HepG2 (cell line): Measurements from ENCODE around the gene RPL27A. TPM values are rescaled to one million over a fixed set of nuclear protein-coding genes. Genes with fewer than 3 reads are reported as not detected.
A peak's percentile ranks its signal among the peaks of the same experiment; 100 is the strongest.

ENCODE experiments used
- ATAC-seq: fragments of 200-7000 bp; cut with Tn5 transposase; 3 replicates; pipeline ENCODE4 v1.9.1; 2020; ENCODE audit warnings: mild to moderate bottlenecking, moderate library complexity
- BruUV-seq: library from RNA; stranded (reverse); fragments of 400-500 nt; replicated peaks from 2 replicates; lab custom pipeline; 2021; lab: Mats Ljungman, UMichigan
- CTCF ChIA-PET: fragments of 300-600 bp; formaldehyde crosslinking; extraction: SDS; loops from one replicate; lab custom pipeline; 2021; ENCODE audit warnings: low total read pairs, inconsistent platforms, low intra/inter-chr PET ratio; lab: Yijun Ruan, JAX
- POLR2A ChIA-PET: fragments of 350-600 bp; sonication (Branson Sonifier 250); formaldehyde crosslinking; loops from one replicate; lab custom pipeline; 2020; ENCODE audit warnings: antibody characterized with exemption, inconsistent platforms; lab: Yijun Ruan, JAX
- DNase-seq: peaks from one replicate; pipeline ENCODE4 v3.0.0-alpha.2; 2015; ENCODE audit warnings: low spot score
- FAIRE-seq: peaks from 3 replicates; lab custom pipeline; 2011; peaks lifted over from hg19 to GRCh38; lab: Jason Lieb, UNC
- H2AFZ ChIP-seq: one replicate; pipeline ENCODE4 v1.6.1; 2011; ENCODE audit warnings: low read length, inconsistent platforms
- H3K27ac ChIP-seq: fragments of 300-600 bp; 3 replicates; pipeline ENCODE4 v1.8.0; 2011; ENCODE audit warnings: mixed run types, mild to moderate bottlenecking, mixed read lengths, low read length, inconsistent platforms; ENCODE audit not compliant: insufficient read depth; ENCODE audit errors: extremely low read length
- H3K27me3 ChIP-seq, 2 experiments: fragments of 200-600 bp in 1 of 2; 2 replicates in 1 of 2; 3 replicates in 1 of 2; pipeline versions ENCODE4 v1.6.0 to v1.8.0; 2011; ENCODE audit warnings: low read length in 2 of 2, mild to moderate bottlenecking in 2 of 2, moderate library complexity in 2 of 2, inconsistent platforms in 1 of 2; ENCODE audit not compliant: insufficient read depth in 2 of 2, control insufficient read depth in 1 of 2
- H3K36me3 ChIP-seq, 2 experiments: fragments of 200-600 bp in 1 of 2; replicated peaks in 1 of 2; 2 replicates in 1 of 2; 3 replicates in 1 of 2; pipeline versions ENCODE4 v1.5.1 to v1.8.0; 2011; ENCODE audit warnings: low read length in 2 of 2, inconsistent platforms in 1 of 2; ENCODE audit not compliant: insufficient read depth in 2 of 2, control insufficient read depth in 1 of 2
- H3K4me1 ChIP-seq: 2 replicates; pipeline ENCODE4 v1.5.1; 2012; ENCODE audit warnings: low read length, inconsistent platforms; ENCODE audit not compliant: insufficient read depth
- H3K4me2 ChIP-seq: 2 replicates; pipeline ENCODE4 v1.6.0; 2011; ENCODE audit warnings: low read depth, low read length, inconsistent platforms
- H3K4me3 ChIP-seq, 3 experiments: fragments of 200-600 bp in 1 of 3; sonication (generic), shearing (Covaris generic) in 1 of 3; replicated peaks in 1 of 3; 2 replicates each; pipeline ENCODE4 v1.5.1; 2011 to 2016; ENCODE audit warnings: low read length in 3 of 3, inconsistent platforms in 2 of 3, low read depth in 2 of 3, mild to moderate bottlenecking in 2 of 3, control low read depth in 1 of 3, mixed read lengths in 1 of 3; ENCODE audit not compliant: insufficient read depth in 1 of 3
- H3K79me2 ChIP-seq: one replicate; pipeline ENCODE4 v1.6.1; 2011; ENCODE audit warnings: low read length, inconsistent platforms; ENCODE audit not compliant: insufficient read depth
- H3K9ac ChIP-seq: 2 replicates; pipeline ENCODE4 v1.6.0; 2011; ENCODE audit warnings: mild to moderate bottlenecking, low read depth, low read length, inconsistent platforms; ENCODE audit not compliant: insufficient read depth
- H3K9me3 ChIP-seq: 2 replicates; pipeline ENCODE4 v1.5.1; 2012; ENCODE audit warnings: mild to moderate bottlenecking, low read length
- H4K20me1 ChIP-seq: 2 replicates; pipeline ENCODE4 v1.6.0; 2011; ENCODE audit warnings: inconsistent platforms, mild to moderate bottlenecking, low read length, moderate library complexity; ENCODE audit not compliant: insufficient read depth
- HNF1A ChIP-seq, 2 experiments: sonication (generic) in 1 of 2; formaldehyde crosslinking in 1 of 2; IDR thresholded peaks; 2 replicates each; pipeline versions ENCODE4 v1.4.0 to v1.6.1; 2016 to 2020; ENCODE audit warnings: borderline replicate concordance in 1 of 2, low read depth in 1 of 2, mild to moderate bottlenecking in 1 of 2, missing genetic modification reagents in 1 of 2
- MLLT10 ChIP-seq: sonication (generic); formaldehyde crosslinking; IDR thresholded peaks from 2 replicates; pipeline ENCODE4 v1.4.0; 2020; ENCODE audit warnings: missing genetic modification reagents
- NFIC ChIP-seq: IDR thresholded peaks from 2 replicates; pipeline ENCODE4 v1.6.1; 2012; ENCODE audit warnings: mild to moderate bottlenecking, low read length, inconsistent platforms
- ONECUT2 ChIP-seq: sonication (generic); formaldehyde crosslinking; IDR thresholded peaks from 2 replicates; pipeline ENCODE4 v1.4.0; 2020; ENCODE audit warnings: missing genetic modification reagents
- PLSCR1 ChIP-seq: sonication (generic); formaldehyde crosslinking; IDR thresholded peaks from 2 replicates; pipeline ENCODE4 v1.5.0; 2020; ENCODE audit warnings: missing genetic modification reagents, mild to moderate bottlenecking, borderline replicate concordance
- SIX1 ChIP-seq: sonication (generic); formaldehyde crosslinking; IDR thresholded peaks from 2 replicates; pipeline ENCODE4 v1.4.0; 2020; ENCODE audit warnings: missing genetic modification reagents, borderline replicate concordance
- TOPORS ChIP-seq: sonication (generic); formaldehyde crosslinking; IDR thresholded peaks from 2 replicates; pipeline ENCODE4 v1.8.0; 2023; ENCODE audit warnings: mild to moderate bottlenecking, missing genetic modification reagents
- ZBTB33 ChIP-seq: sonication (generic); formaldehyde crosslinking; IDR thresholded peaks from 2 replicates; pipeline ENCODE4 v1.4.0; 2020; ENCODE audit warnings: missing genetic modification reagents
- ZFX ChIP-seq: sonication (generic); formaldehyde crosslinking; IDR thresholded peaks from 2 replicates; pipeline ENCODE4 v1.4.0; 2020; ENCODE audit warnings: mild to moderate bottlenecking, low read depth, missing genetic modification reagents, moderate library complexity
- ZNF326 ChIP-seq: sonication (generic); formaldehyde crosslinking; IDR thresholded peaks from 2 replicates; pipeline ENCODE4 v1.4.0; 2020; ENCODE audit warnings: missing genetic modification reagents, borderline replicate concordance
- ZNF329 ChIP-seq: sonication (generic); formaldehyde crosslinking; IDR thresholded peaks from 2 replicates; pipeline ENCODE4 v1.9.0; 2021; ENCODE audit warnings: low read depth, mild to moderate bottlenecking, missing genetic modification reagents
- ZNF605 ChIP-seq: sonication (generic); formaldehyde crosslinking; IDR thresholded peaks from 2 replicates; pipeline ENCODE4 v1.8.0; 2022; ENCODE audit warnings: mild to moderate bottlenecking, missing genetic modification reagents
- ZNF790 ChIP-seq: sonication (generic); formaldehyde crosslinking; IDR thresholded peaks from 2 replicates; pipeline ENCODE4 v1.8.0; 2022; ENCODE audit warnings: missing genetic modification reagents, mild to moderate bottlenecking, borderline replicate concordance
- ZNF891 ChIP-seq: sonication (generic); formaldehyde crosslinking; IDR thresholded peaks from 2 replicates; pipeline ENCODE4 v1.5.0; 2020; ENCODE audit warnings: mild to moderate bottlenecking, missing genetic modification reagents
- WGBS: methylation state at CpG from one replicate; pipeline ENCODE4 v1.1.6; 2017; ENCODE audit warnings: low lambda C conversion rate; 5-methylcytosine and 5-hydroxymethylcytosine counted together
- in situ Hi-C: cut with HindIII; loops from 2 replicates; pipeline ENCODE4 v1.10.0; 2017; ENCODE audit warnings: low pct_unique_long_range_greater_than_20kb; ENCODE audit not compliant: extremely low pct_ligation_motif_present
- intact Hi-C: fragments of 100-400 bp; cut with micrococcal nuclease; formaldehyde crosslinking; loops from one replicate; pipeline ENCODE4 v1.10.0; 2022; ENCODE audit not compliant: unreplicated experiment
- polyA plus RNA-seq, 8 experiments: library from polyadenylated mRNA; depleted of rRNA in 3 of 8; stranded (reverse) in 7 of 8; unstranded in 1 of 8; fragments of >200 nt; fragmentation: Illumina TruSeq in 4 of 8; extraction: Trizol in 4 of 8; gene quantifications; 2 replicates each; pipeline versions ENCODE4 v1.2.1 to v1.2.3, GENCODE V29; 2011 to 2016; ENCODE audit warnings: low read depth in 4 of 8, missing spikeins in 1 of 8, mixed read lengths in 1 of 8; ENCODE audit not compliant: insufficient read depth in 1 of 8
- total RNA-seq, 5 experiments: library from RNA; depleted of rRNA; stranded (reverse); fragments of >200 nt; fragmentation: Illumina TruSeq; extraction: Trizol; gene quantifications; 2 replicates each; pipeline ENCODE4 v1.2.3, GENCODE V29; 2016; ENCODE audit warnings: low read depth in 1 of 5

Gene RPL27A
- total and polyA plus RNA-seq, 2 of the 13 experiments (the other 11 are each of a cell fraction or from before 2014, with no cell fraction given) = 1,531 to 2,153 TPM

- in situ Hi-C loops = loop anchor here (25.0 kb wide), 1 partner anchor 274 kb away; the partner anchor contains the start of gene TMEM9B
- Histone ChIP-seq H3K27ac (peak overlapping the region; percentile 71), H2AFZ (no peak overlapping the region), H3K9ac (peak overlapping the region; percentile 60), H3K4me1 (peaks cover 60% of the 10 kb centered on the region), H3K36me3 (peaks cover 14 to 39% of the 10 kb centered on the region in 2 experiments), H3K4me2 (peak overlapping the region; percentile 85), H4K20me1 (peaks cover 22% of the 10 kb centered on the region), H3K9me3 (no peaks in the 10 kb centered on the region), H3K27me3 (no peaks in the 10 kb centered on the region), H3K79me2 (peaks cover 16% of the 10 kb centered on the region), H3K4me3 (peak overlapping the region; percentile 42 to 64 (median 48); a peak in 5 of 6 replicates)
- ChIA-PET POLR2A (interaction anchor here (0.5 to 3.1 kb wide), 20 partner anchors 8 to 877 kb away, joined by 3 to 47 read pairs (median 3); partner anchors contain the start of gene TMEM9B), CTCF (interaction anchor here (0.7 to 1.0 kb wide), 2 partner anchors 106 to 125 kb away, joined by 3 read pairs; no protein-coding TSS in a partner anchor)
- FAIRE-seq (peak; percentile 68), ATAC-seq (peak; percentile 87), DNase-seq (peak; percentile 96)
- intact Hi-C loops = loop anchor here (1.0 to 5.0 kb wide), 3 partner anchors 106 to 274 kb away; partner anchors contain the start of gene TMEM9B
- WGBS = 25% methylated on average over 14 of the region's 56 CpGs
- BruUV-seq = TSS peak; percentile 81
- TF ChIP-seq ZNF329 (CRISPR knock-in tag) (0 out of 2 replicates have a peak, but pooled peaks have one; percentile 41), TOPORS (CRISPR knock-in tag) (peak; percentile 74; the same call in 1 of the 2 replicates), ONECUT2 (0 out of 2 replicates have a peak, but pooled peaks have one; percentile 6), PLSCR1 (CRISPR knock-in tag) (0 out of 2 replicates have a peak, but pooled peaks have one; percentile 61), ZNF790 (CRISPR knock-in tag) (no peak), ZNF891 (CRISPR knock-in tag) (peak; percentile 41; the same call in 1 of the 2 replicates), ZNF326 (CRISPR knock-in tag) (peak; percentile 27; the same call in 1 of the 2 replicates), MLLT10 (CRISPR knock-in tag) (peak; percentile 15; the same call in 1 of the 2 replicates), ZBTB33 (CRISPR knock-in tag) (0 out of 2 replicates have a peak, but pooled peaks have one; percentile 32), NFIC (no peak), HNF1A (IDR thresholded peaks at IDR 0.05; ENCODE audit: low read depth) (no peak), HNF1A (CRISPR knock-in tag; IDR thresholded peaks at IDR 0.05; ENCODE audit: borderline replicate concordance) (peak; percentile 50; the same call in 1 of the 2 replicates), ZNF605 (CRISPR knock-in tag) (peak; percentile 91), ZFX (CRISPR knock-in tag) (peak; percentile 67), SIX1 (no peak)
Observed at GRCh38 chr11:8688414-8689362, 6.1 kb downstream of the RPL27A start.
